MG63 (cell line): ENCODE measurements around the gene RASD2. TPM values are rescaled to one million over a fixed set of nuclear protein-coding genes. Genes with fewer than 3 reads are reported as not detected.
A peak's percentile ranks its signal among the peaks of the same experiment; 100 is the strongest.
"Not testable (repeated sequence)": the region's sequence is repeated elsewhere in the genome, so short reads cannot be mapped to it uniquely, and the experiment has no call there.

Experiments
- DNase-seq: peaks from one replicate; pipeline ENCODE4 v3.0.0-alpha.2; 2020
- H3K27me3 ChIP-seq: fragments of 250-450 bp; sonication (Bioruptor Pico); 2 replicates; pipeline ENCODE4 v1.5.1; 2020; ENCODE audit warnings: mild to moderate bottlenecking, moderate library complexity
- H3K36me3 ChIP-seq: fragments of 250-450 bp; sonication (Bioruptor Pico); 2 replicates; pipeline ENCODE4 v1.5.1; 2020; ENCODE audit warnings: mild to moderate bottlenecking, moderate library complexity
- H3K4me3 ChIP-seq: fragments of 250-450 bp; sonication (Bioruptor Pico); 2 replicates; pipeline ENCODE4 v1.5.1; 2020; ENCODE audit warnings: mild to moderate bottlenecking, moderate library complexity
- H3K9me3 ChIP-seq: fragments of 250-450 bp; sonication (Bioruptor Pico); 2 replicates; pipeline ENCODE4 v1.5.1; 2020; ENCODE audit warnings: mild to moderate bottlenecking, moderate library complexity
- total RNA-seq: library from RNA; depleted of rRNA; stranded (reverse); fragments of >200 nt; shearing (Covaris generic); gene quantifications from 2 replicates; pipeline ENCODE4 v1.2.3, GENCODE V29; 2014; ENCODE audit warnings: low replicate concordance; rRNA removed

Gene RASD2, protein sequence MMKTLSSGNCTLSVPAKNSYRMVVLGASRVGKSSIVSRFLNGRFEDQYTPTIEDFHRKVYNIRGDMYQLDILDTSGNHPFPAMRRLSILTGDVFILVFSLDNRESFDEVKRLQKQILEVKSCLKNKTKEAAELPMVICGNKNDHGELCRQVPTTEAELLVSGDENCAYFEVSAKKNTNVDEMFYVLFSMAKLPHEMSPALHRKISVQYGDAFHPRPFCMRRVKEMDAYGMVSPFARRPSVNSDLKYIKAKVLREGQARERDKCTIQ
- 0.56 TPM in 1 of 2 replicates, not detected in the other for total RNA-seq

DNA sequence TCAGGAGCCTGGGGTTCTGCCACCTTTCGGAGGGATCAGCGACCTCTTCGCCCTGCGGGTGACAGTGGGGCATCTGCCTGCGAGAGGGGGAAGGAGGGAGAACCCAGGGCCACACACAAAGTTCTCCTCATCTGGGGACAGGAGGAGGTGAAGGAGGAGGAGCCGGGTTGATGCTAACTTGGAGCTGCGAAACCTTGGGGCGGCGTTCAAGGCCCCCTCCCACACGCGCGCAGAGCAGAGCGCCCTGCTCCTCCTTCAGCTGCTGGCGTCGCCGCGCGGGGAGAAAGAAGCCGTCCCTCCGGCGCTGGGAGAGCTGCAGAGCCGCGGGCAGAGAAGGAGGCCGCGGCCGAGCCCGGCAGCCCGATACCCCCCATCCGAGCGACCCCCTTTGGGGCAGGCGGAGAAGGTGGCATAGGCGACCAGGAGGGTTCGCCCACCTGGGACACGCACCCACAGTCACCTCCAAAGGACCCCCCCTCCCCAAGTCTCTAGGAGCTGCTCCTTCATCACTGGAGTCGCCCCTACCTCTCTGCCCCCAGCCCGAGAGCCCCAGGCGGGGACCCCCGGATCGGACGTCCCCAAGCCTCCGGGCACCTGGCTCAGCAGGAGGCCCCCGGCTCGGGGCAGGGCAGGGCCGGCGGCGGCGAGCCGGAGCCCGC lies at the start of gene RASD2:
Gene RASD2, plus strand, starts transcription at position 237 of the 659 bp plus-strand sequence. CDS start 5,979 bp downstream, outside the sequence.
- peak within 1 kb of the TSS; percentile 41 for H3K4me3 ChIP-seq
- H3K36me3 ChIP-seq, result no peaks in the 10 kb centered on the region
- DNase-seq, result peak; percentile 22
- H3K9me3 ChIP-seq, result no peaks in the 10 kb centered on the region
- no peaks in the 10 kb centered on the region for H3K27me3 ChIP-seq

DNA sequence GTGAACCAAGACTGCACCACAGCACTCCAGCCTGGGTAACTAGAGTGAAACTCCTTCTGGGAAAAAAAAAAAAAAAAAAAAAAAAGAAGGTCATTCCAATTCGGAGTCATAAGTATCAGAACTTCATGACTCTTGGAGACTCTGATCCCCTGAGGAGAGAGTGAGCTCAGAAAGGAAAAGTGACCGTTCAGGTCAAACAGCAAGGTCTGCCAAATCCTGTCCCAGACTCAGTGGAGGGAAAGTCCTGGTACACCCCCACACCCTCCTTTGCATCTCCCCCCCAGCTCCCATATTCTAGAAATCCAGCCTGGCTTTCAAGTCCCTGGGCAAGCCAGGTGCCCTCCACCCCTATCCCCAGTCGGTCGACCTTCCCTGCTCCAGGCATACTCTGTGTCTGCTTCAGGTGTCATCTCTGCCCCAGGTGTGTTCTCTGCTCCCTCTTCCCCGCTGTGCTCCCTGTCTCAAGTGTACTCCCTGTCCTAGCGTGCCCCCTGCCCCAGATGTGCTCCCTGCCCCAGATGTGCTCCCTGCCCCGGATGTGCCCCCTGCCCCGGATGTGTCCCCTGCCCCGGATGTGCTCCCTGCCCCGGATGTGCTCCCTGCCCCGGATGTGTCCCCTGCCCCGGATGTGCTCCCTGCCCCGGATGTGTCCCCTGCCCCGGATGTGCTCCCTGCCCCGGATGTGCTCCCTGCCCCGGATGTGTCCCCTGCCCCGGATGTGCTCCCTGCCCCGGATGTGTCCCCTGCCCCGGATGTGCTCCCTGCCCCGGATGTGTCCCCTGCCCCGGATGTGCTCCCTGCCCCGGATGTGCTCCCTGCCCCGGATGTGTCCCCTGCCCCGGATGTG lies 49.3 kb upstream of the RASD2 start:
- H3K36me3 ChIP-seq, H3K27me3 ChIP-seq, DNase-seq, H3K4me3 ChIP-seq, H3K9me3 ChIP-seq: not testable (repeated sequence)

DNA sequence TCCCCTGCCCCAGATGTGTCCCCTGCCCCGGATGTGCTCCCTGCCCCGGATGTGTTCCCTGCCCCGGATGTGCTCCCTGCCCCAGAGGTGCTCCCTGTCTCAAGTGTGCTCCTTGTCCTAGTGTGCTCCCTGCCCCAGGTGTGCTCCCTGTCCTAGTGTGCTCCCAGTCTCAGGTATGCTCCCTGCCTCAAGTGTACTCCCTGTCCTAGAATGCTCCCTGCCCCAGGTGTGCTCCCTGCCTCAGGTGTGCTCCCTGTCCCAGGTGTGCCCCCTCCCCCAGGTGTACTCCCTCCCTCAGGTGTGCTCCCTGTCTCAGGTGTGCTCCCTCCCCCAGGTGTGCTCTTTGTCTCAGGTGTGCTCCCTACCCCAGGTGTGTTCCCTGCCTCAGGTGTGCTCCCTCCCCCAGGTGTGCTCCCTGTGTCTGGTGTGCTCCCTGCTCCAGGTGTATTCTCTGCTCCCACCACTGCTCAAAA lies 48.7 kb upstream of the RASD2 start:
- H3K9me3 ChIP-seq, result no peaks in the 10 kb centered on the region
- no peak overlapping the region for H3K4me3 ChIP-seq
- no peaks in the 10 kb centered on the region for H3K36me3 ChIP-seq

DNA sequence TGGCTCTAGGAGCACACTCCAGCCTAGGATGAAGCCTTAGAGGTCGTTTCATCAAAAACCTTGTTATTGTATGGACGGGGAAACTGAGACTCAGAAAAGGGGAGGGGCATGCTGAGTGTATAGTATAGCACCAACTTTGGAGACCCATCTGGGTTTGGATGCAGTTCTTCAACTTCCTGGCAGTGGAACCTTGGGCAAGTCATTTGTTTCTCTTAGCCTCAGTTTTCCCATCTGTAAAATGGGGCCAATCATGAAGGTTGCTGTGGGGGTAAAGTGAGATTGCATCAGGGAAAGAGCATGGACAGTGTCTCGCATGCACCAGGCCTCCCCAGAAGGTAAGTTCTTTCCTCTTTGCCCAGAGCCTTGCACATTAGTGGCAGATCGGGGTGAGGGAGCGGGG lies 47.6 kb upstream of the RASD2 start:
- no peak for DNase-seq
- H3K27me3 ChIP-seq, result no peaks in the 10 kb centered on the region
- no peak overlapping the region for H3K4me3 ChIP-seq
- H3K36me3 ChIP-seq, result no peaks in the 10 kb centered on the region
- no peaks in the 10 kb centered on the region for H3K9me3 ChIP-seq

More for the DNA sequence above, 48.7 kb upstream of the RASD2 start:
- no peaks in the 10 kb centered on the region for H3K27me3 ChIP-seq
- DNase-seq, result no peak

DNA sequence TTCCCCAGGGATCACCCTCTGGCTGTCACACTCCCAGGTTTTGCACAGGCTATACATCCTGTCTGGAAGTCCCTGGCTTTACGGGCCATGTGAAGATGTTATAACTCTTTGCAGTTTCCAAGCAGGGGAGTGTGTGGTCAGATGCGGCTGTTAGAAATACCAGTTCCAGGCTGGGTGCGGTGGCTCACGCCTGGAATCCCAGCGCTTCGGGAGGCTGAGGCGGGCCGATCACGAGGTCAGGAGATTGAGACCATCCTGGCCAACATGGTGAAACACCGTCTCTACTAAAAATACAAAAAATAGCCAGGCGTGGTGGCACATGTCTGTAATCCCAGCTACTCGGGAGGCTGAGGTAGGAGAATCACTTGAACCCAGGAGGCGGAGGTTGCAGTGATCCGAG lies 44.9 kb upstream of the RASD2 start:
- H3K36me3 ChIP-seq, H3K27me3 ChIP-seq, H3K4me3 ChIP-seq, H3K9me3 ChIP-seq, DNase-seq: not testable (repeated sequence)

DNA sequence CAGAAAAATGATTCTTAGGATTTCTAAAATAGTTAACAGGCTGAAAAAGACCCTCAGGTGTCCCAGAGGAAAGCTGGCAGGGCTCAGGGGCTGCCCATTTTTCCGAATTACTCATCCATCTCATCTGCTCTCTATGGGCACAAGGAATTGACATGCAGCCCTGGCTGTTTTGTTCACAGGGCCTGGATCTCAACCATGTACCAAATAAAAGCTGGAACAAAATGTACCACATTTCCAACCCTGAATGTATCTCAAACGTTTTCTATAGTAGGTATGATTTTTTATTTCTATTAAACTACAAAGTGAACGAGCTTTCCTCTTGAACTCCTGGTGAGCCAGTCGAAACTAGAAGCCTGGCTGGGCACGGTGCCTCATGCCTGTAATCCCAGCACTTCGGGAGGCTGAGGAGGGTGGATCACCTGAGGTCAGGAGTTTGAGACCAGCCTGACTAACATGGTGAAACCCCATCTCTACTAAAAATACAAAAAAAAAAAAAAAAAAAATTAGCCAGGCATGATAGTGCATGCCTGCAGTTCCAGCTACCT lies 43.8 kb upstream of the RASD2 start:
- H3K9me3 ChIP-seq, result no peaks in the 10 kb centered on the region
- H3K4me3 ChIP-seq, result no peak overlapping the region
- DNase-seq, result no peak
- H3K27me3 ChIP-seq, result peaks cover 5% of the 10 kb centered on the region; the same call in 1 of the 2 replicates
- H3K36me3 ChIP-seq, result no peaks in the 10 kb centered on the region

DNA sequence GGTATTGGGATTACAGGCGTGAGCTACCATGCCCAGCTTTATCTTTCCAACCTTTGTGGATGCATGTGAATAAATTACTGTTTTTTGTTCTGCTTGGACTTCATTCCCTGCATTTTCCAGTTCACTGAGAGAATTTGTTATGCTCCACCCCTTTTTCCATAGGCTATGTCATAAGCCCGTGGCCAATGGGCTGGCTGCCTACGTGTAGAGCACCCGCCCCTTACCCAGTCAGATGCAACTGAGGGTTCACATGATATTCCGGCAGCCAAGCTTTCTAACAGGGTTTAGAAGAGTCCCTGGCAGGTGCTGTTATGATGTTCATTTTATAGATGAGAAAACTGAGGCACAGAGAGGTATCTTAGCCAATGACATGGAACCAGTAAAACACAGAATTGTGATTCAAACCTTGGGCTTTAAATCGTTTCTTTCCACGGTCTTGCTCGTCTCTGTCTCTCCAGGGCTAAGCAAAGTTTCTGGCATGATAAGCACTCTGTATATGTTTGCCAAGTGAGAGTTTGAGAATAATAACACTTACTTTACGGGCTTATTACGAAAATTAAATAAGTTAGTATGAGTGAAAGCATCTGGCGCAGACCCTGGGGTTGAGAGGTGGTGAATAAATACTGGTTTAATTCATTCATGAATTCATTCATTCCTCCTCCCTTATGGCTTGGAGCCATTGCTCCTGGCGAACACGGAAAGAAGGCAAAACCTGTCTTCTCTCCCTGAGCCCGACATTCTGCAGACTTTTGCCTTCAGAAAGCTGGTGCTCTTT lies 42.4 kb upstream of the RASD2 start:
- DNase-seq, result no peak
- H3K27me3 ChIP-seq, result peaks cover 5% of the 10 kb centered on the region; the same call in 1 of the 2 replicates
- H3K36me3 ChIP-seq, result no peaks in the 10 kb centered on the region
- no peak overlapping the region for H3K4me3 ChIP-seq
- H3K9me3 ChIP-seq, result no peaks in the 10 kb centered on the region

DNA sequence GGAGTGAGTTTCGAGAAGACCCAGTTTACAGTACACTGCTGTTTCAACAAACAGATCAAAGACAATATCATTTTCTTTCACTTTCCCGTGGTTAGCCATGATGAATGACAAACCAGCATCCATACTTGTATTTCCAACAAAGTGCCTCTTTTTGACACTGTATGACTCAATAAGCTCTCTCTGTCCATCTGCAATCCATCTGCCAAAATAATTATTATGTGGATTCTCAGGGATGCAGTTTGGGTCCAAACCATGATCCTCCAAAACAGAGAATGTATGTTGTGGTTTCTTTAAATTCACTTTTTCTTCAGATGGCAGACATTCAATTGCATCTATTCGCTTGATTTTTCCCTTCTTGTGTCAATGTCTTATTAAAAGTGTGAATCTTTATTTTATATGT lies 37.8 kb upstream of the RASD2 start:
- no peak for DNase-seq
- peaks cover 13% of the 10 kb centered on the region for H3K27me3 ChIP-seq
- H3K9me3 ChIP-seq, result no peaks in the 10 kb centered on the region
- H3K36me3 ChIP-seq, result no peaks in the 10 kb centered on the region
- no peak overlapping the region for H3K4me3 ChIP-seq

DNA sequence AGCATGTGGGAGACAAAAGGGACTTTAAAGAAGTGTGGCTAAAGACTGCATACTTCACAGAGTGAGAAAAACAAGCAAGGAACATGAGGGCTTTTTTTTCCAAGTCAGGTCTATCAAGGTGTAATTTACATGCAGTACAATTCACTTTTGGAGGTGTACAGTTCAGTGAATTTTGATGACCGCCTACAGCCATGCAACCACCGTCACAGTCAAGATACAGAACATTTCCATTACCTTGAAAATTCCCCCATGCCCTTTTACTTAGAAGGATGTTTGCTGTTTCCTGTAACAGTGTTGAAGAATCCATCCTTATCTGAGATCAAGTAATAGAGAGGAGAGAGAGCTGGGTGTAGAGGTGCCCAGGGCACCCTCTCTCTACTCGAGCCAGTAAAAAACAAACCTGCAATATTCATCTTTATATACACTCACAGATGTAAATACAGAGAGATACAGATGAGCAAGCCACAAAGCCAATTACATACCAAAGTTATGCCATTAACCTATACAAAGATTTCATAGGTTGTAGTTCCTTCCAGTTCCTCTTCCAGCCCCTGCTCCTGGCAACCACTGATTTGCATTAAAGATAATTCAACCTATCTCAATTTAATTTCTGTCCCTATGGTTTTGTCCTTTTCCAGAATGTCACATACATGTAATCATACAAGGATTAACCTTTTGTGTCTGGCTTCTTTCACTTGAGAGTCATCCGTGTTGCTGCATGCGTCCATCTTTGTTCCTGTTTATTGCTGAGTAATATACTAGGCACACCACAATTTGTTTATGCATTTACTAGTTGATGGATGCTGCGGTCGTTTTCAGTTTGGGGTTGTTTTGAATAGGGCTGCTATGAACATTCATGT lies 35.0 kb upstream of the RASD2 start:
- H3K27me3 ChIP-seq, result peaks cover 9% of the 10 kb centered on the region
- H3K9me3 ChIP-seq, result no peaks in the 10 kb centered on the region
- H3K4me3 ChIP-seq, result no peak overlapping the region
- DNase-seq, result no peak
- H3K36me3 ChIP-seq, result no peaks in the 10 kb centered on the region

DNA sequence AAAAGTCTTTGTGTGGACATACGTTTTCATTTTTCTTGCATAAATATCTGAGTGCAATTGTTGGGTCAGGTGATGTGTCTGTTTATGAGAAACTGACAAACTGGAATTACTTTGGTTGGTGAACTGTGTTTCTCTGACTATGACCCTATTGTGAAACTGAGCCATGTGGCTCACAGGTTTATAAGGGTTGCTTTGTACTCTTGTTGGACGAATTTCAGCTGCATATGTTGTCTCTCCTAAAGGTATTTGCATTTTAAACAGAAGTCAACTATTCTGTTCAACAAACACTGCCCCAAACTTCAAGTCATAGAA lies 34.4 kb upstream of the RASD2 start:
- H3K27me3 ChIP-seq, result peaks cover 9% of the 10 kb centered on the region
- H3K4me3 ChIP-seq, result no peak overlapping the region
- no peaks in the 10 kb centered on the region for H3K36me3 ChIP-seq
- no peaks in the 10 kb centered on the region for H3K9me3 ChIP-seq
- no peak for DNase-seq

DNA sequence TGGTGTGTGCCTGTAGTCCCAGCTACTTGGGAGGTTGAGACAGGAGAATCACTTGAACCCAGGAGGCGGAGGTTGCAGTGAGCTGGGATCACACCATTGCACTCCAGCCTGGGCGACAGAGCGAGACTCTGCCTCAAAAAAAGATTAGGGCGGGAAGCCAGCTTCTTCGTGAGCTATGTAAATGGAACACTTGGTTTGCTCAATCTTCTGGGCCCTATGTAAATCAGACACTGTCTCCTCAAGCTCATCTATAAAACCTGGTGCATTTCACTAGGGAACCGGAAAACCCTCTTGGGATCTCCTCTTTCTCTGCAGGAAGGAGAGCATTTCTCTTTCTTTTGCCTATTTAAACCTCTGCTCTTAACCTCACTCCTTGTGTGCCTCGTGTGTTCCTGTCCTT lies 32.8 kb upstream of the RASD2 start:
- not testable (repeated sequence) for H3K27me3 ChIP-seq, DNase-seq, H3K4me3 ChIP-seq, H3K36me3 ChIP-seq, H3K9me3 ChIP-seq

DNA sequence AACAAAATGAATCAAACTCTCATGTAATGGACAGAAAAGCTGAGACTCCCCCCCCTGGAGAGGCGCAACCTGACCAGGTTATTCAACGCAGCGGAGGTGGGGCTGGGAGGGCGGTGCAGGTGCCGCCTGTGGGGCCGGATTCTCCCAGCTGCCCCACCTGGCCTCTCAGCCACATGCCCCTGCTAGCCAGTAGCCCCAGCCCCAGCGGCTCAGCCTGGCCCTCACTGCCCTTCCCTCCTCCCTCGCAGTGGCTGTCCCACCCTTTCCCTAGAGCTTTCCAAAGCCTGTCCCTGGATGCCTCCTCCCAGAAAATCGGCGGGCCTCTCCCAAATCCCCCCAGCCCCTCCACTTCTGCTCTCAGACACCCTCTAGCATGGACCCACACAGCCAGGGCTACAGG lies 31.2 kb upstream of the RASD2 start:
- DNase-seq, result no peak
- H3K27me3 ChIP-seq, result peaks cover 8% of the 10 kb centered on the region; the same call in 1 of the 2 replicates
- H3K4me3 ChIP-seq, result no peak overlapping the region
- H3K36me3 ChIP-seq, result no peaks in the 10 kb centered on the region
- H3K9me3 ChIP-seq, result no peaks in the 10 kb centered on the region

DNA sequence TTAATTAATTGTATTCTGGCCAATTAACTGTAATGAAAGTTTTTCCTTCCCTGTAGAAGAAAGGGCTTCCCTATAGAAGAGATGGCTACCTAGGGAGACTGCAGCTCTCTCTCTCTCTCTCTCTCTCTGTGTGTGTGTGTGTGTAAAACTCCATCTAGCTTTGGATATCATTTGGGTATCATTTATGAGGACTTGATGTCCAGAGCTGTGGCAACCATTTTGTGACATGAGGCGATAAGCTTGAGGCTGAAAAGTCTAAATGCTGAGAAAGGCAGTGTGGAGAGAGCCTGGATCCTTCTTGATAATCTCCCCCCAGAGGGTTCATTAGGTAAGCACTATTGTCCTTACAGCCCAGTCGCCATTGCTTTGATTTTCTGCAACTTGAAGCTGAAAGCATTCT lies 30.7 kb upstream of the RASD2 start:
- no peak for DNase-seq
- Histone ChIP-seq H3K27me3 (peaks cover 2% of the 10 kb centered on the region; the same call in 1 of the 2 replicates), H3K4me3 (no peak overlapping the region), H3K9me3 (no peaks in the 10 kb centered on the region), H3K36me3 (no peaks in the 10 kb centered on the region)

DNA sequence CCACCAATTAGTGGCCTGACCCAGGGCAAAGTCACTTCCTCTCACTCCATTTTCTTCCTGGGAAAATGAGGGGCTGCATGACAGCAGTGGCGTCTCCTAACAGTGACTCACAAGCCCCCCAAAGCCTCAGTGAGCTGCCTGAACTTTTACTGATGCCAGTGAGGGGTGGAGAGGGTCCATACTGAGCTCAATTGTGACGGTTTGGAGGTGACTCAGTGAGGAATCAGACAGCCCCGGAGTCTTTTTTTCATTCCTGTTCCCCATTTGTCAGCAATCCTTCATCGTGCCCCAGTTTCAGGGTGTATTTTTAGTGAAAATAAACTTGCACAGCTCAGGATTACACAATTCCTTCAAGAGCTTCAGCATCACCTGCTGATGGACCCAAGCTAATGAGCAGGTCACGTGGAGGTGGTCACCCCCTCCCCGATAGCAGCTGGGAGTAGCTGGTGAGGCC lies 30.1 kb upstream of the RASD2 start:
- Histone ChIP-seq H3K36me3 (no peaks in the 10 kb centered on the region), H3K4me3 (no peak overlapping the region), H3K9me3 (no peaks in the 10 kb centered on the region), H3K27me3 (no peaks in the 10 kb centered on the region)
- DNase-seq, result no peak

DNA sequence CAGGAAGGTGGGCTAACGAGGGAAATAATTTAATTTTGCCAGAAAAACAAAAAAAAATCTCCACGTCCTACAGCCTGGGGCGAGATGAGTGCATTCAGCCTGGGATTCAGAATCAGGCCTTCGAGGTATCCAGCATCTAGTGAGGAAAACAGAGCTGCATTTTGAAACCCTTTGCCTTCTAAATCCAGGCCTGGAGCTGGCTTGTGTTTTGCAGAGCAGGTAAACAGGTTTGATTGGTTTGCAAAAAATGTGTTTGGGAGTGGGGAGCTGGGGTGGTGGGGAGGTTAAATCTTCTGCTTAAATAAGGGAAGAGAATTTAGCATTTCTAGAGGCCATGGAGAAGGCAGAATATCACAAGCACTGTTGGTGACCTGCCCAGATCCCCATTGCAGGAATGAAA lies 29.7 kb upstream of the RASD2 start:
- H3K27me3 ChIP-seq, result no peaks in the 10 kb centered on the region
- H3K36me3 ChIP-seq, result no peaks in the 10 kb centered on the region
- H3K4me3 ChIP-seq, result no peak overlapping the region
- no peak for DNase-seq
- H3K9me3 ChIP-seq, result no peaks in the 10 kb centered on the region
